ENCODE measurements around the gene ANXA10.
"Not testable (repeated sequence)": the region's sequence is repeated elsewhere in the genome, so short reads cannot be mapped to it uniquely, and the experiment has no call there.

GRCh38 chr4:168113059-168113458 is 20.7 kb downstream of the ANXA10 start:
- TF ChIP-seq CTCF (conservative IDR thresholded peaks at IDR 0.05; ENCODE audit: low read length); EZH2phosphoT487 (IDR thresholded peaks at IDR 0.05; ENCODE audit: borderline replicate concordance): not testable (repeated sequence)

Data from Loucy (cell line).